Measurements from ENCODE around the gene INTS4.
"Not testable (repeated sequence)": the region's sequence is repeated elsewhere in the genome, so short reads cannot be mapped to it uniquely, and the experiment has no call there.

INTS4 gene

DNA sequence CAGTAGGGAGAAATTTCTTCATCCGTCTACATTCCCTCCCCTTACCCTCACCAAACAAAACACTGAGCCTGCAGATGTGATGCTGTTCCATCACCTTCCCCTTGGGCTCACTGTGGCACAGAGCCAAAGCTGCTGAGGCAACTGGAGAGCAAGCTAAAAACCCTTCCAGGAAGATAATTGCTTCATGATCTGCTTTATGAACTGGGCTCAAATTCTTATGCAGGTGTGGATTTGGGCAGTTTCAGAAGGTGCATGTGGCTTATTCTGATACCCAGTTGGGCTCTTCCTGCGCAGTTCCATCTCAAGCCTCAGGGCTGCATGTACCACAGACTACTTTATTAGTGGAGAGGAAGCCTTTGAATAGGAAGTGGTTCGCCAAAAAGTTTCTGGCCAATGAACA lies 115.2 kb downstream of the INTS4 start:
- no peak for DNase-seq

DNA sequence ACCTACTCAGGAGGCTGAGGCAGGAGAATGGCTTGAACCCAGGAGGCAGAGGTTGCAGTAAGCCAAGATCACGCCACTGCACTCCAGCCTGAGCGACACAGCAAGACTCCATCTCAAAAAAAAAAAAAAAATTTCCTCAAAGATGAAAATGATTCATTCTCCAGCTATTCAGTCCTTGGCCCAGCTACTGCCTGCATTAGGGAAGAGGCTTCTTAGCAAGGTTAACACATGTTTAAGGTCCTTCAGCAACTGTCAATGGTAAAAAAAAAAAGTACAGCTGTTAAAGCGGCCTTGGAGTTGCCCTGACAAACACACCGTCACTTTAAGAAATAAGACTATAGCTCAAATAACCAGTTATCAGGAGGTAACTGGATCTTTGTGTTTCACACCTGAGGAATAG lies 116.2 kb downstream of the INTS4 start:
- DNase-seq, result not testable (repeated sequence)

DNA sequence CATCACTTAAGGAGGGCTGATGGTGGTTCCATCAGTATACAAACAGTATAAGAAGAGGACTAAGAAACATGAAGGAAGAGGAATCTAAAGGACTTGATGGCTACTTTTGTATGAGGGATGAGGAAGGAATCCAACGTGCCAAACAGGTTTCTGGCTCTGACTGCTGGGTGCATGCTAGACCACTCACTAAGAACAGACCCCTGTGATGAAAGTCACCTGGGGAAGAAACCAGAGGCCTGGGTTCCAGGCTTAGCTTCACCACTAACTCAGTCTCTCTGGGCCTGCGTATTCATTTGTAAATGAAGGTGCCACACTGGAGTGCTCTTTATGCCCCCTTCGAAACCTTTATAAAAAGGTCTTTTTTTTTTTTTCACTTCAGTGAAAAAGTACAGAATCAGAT lies 118.4 kb downstream of the INTS4 start:
- no peak for DNase-seq

DNA sequence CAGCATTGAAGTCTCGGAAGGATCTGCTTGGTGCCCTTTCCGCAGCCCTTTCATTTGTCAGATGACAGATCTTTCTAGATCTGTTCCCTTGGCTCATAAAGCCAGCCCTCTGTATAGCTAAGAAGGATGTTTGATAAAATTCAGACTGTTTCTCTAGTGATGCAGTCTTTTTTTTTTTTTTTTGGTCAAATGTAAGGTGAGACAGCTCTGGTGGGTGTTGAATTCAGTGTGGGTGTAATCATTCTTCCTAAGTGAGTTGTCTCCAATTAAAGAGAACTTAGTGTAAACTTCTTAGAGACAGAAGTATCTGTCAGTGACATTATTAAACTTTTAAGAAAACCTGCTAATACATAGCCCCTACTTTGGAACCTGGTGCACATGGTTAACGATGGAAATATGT lies 120.3 kb downstream of the INTS4 start:
- DNase-seq, result peak in 1 of 51 donors; percentile 1

DNA sequence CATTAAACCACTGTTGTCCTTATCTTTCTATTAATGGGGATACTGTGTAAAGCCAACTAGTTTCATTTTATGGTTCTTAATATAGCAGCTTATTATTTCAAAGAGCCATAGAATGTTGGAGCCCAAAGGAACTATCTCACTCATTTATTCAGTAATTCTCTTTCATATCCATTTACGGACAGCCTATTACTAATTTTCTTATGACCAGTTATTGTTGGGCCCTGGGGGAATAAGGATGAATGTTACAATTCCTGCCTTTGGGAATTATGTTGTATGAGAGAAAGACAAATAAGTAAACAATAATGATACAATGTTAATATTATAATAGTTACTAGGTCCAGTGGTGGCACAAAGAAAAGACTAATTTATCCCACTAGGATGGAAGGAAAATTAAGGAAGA lies 121.1 kb downstream of the INTS4 start:
- no peak for DNase-seq

DNA sequence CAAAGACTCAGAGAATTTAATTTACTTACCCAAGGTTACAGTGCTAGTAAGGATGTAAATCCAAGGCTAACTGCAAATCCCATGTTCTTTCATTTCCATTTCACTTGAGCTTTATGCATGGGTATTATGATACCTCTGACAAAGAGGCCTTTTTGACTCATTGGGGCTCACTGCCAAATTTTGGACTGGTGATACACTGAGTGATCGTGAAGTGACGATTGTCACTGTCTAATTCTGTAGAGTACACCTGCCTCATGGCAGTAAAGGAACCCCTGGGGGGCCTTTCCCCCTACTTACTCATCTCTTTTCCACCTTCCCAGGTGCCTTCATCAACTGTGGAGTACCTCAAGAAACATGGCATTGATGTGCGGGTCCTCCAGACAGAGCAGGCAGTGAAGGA lies 122.6 kb downstream of the INTS4 start:
- DNase-seq, result no peak

DNA sequence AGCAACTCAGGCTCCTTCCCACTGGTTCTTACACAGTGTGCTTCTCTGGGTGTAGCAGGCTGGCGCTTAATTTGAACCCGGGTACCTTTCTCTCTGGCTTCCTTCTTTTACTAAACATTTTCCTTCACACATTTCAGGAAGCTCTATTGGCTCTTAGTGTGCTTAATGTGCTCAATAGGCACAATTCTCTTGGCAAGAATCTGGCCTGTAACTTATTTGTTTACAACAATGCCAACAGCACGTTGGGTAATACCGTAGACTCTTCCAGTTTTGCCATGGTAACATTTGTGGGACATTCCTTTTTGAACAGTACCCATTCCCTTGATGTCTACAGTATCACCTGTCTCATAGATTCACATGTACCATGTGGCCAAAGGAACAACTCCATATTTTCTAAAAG lies 125.7 kb downstream of the INTS4 start:
- no peak for DNase-seq

DNA sequence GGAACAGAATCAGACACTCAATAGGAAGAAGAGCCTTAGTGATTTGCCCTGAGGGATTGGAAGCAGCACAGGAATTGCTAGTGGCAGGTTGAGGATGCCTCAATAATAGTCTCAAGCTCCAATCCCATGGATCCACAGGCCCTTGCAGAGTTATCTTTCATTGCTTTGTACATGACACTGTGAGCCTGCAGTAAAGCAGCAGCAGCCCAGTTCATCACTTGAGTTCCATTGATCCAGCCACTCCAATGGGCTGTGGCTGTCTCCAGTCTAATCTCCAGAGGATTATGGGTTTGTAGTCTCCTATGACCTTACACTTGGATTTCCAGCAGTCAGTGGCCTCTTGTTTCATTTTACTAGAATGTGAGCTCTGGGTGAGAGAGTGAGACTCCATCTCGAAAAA lies 128.1 kb downstream of the INTS4 start:
- DNase-seq, result no peak

DNA sequence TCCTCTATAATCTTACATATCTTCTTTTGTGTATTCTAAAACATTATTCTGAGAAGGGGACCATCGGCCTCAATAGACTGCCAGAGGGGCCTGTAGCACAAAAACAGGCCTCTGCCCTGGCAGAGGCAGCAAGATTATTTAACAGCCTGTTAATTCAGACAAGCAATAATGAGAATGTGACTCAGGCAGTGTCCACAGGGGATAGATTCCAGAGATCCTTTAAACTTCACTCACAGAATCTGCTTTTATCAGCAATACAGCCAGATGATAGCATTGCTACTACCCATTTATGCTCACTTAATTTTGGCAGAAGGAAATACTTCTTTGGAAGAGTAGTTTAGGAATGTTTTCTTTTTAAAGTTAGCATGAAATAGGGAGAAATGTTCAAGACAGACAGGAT lies 128.7 kb downstream of the INTS4 start:
- no peak for DNase-seq

DNA sequence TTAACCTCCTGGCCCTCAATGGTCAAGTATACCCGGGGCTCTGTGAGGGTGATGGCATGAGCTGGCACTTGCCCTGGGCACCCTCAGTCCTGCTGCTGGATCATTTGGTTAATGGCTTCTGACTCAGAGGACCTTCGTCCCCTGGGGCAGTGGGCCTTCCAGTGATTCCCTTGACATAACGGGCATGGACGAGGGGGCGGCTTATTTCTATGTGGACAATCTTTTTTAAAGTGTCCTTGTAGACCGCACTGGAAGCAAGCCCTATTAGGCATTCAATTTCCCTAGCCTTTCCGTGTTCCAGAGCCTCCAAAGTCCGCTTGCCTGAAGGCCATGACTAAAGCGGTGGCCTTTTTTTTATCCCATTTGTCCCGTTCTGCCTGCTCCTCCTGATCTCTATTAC lies 133.0 kb downstream of the INTS4 start:
- DNase-seq, result not testable (repeated sequence)

DNA sequence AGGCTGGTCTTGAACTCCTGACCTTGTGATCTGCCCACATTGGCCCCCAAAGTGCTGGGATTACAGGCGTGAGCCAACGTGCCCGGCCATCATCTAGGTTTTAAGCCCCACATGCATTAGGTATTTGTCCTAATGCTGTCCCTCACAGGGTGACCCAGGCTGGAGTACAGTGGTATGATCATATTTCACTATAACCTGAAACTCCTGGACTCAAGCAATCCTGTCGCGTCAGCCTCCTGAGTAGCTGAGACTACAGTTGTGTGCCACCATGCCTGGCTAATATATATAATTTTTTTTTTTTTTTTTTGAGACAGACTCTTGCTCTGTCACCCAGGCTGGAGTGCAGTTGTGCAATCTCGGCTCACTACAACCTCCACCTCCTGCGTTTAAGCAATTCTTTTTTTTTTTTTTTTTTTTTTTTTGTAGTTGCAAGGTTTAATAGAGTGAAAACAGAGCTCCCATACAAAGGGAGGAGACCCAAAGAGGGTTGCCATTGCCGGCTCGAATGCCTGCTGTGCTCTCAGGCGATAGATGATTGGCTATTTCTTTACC lies 136.5 kb downstream of the INTS4 start:
- DNase-seq, result not testable (repeated sequence)

DNA sequence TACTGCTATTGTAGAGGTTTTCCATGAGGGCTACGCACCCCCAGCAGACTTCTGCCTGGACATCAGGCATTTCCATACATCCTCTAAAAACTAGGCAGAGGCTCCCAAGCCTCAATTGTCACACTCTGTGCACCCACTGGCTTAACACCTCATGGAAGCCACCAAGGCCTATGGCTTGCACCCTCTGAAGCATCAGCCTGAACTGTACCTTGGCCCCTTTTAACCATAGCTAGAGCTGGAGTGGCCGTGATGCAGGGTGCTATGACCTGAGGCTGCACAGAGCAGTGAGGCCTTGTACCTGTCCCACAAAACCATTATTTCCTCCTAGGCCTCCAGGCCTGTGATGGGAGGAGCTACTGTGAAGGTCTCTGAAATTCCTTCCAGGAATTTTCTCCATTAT lies 139.6 kb downstream of the INTS4 start:
- no peak for DNase-seq

DNA sequence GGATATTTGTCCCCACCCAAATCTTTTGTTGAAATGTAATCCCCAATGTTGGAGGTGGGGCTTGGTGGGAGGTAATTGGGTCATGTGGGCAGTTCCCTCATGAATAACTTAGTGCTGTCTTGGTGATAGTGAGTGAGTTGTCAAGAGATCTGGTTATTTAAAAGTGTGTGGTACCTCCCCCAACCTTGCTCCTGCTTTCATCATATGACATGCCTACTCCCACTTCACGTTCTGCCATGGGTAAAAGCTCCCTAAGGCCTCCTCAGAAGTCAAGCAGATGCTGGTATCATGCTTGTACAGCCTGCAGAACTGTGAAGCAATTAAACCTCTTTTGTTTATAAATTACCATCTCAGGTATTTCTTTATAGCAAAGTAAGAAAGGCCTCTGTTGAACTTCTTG lies 143.0 kb downstream of the INTS4 start:
- DNase-seq, result no peak

DNA sequence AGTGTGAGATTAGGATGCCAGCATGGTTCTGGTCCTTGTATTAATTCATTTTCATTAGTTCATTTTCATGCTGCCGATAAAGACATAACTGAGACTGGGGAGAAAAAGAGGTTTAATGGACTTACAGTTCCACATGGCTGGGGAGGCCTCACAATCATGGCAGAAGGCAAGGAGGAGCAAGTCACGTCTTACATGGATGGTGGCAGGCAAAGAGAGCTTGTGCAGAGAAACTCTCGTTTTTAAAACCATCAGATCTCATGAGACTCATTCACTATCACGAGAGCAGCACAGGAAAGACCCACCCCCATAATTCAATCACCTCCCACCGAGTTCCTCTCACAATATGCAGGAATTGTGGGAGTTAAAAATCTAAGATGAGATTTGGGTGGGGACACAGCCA lies 150.8 kb downstream of the INTS4 start:
- DNase-seq, result not testable (repeated sequence)

DNA sequence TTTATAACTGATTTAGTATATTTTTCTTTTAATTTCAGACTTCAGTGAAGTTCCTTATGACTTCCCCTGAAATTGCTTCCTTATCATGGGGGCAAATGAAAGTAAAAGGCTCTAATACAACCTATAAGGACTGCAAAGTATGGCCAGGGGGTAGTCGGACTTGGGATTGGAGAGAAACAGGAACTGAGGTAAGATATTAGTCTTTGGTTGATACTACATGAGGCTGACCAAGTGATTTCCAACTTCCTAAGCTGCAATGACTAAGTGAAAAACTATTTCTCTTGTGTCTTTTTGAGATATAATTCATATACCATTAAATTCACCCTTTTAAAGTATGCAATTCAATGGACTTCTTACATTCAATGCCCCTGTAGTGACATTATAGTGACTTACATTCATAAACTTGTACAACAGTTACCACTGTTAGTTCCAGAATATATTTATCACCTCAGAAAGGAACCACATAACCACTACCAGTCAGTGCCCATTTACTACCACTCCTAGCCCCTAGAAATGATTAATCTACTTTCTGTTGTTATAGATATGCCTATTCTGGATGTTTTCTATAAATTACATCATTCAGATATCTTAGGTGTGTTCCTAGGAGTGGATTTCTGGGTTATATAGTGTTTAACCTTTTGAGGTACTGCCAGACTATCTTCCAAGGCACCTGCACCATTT lies 151.9 kb downstream of the INTS4 start:
- DNase-seq, result no peak

DNA sequence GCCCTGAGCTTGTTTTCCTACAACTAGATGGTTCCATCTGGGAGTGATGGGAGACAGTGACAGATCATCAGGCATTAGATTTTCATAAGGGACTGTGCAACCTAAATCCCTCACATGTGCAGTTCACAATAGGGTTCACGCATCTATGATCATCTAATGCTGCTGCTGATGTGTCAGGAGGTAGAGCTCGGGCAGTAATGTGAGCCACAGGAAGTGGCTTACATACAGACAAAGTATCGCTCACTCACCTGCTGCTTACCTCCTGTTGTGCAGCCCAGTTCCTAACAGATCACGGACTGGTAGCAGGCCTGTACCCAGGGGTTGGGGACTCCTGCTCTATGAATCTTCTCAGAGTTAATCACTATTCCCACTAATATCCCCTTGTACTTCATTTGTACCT lies 161.2 kb downstream of the INTS4 start:
- no peak for DNase-seq

DNA sequence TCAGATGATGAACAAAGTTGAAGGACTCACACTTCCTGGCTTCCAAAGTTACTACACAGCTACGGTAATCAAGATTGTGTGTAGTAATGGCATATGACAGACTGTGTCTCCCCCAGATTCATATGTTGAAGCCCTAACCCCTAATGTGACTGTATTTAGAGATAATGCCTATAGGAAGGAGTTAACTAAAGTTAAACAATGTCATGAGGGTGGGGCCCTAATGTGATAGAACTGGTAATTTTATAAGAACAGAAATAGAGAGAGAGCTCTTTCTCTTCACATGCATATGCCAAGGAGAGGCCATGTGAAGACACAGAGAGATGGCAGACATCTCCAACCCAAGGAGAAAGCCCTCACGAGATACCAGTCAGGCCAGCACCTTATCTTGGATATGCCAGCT lies 165.5 kb downstream of the INTS4 start:
- DNase-seq, result no peak

All from hypothalamus (tissue), 51 donors.